Measurements from ENCODE around the gene HSD17B3. TPM values are rescaled to one million over a fixed set of nuclear protein-coding genes. Genes with fewer than 3 reads are reported as not detected.

HSD17B3 gene
- total RNA-seq, 2 experiments from 2014 or later: 0.42 to 0.80 TPM

DNA sequence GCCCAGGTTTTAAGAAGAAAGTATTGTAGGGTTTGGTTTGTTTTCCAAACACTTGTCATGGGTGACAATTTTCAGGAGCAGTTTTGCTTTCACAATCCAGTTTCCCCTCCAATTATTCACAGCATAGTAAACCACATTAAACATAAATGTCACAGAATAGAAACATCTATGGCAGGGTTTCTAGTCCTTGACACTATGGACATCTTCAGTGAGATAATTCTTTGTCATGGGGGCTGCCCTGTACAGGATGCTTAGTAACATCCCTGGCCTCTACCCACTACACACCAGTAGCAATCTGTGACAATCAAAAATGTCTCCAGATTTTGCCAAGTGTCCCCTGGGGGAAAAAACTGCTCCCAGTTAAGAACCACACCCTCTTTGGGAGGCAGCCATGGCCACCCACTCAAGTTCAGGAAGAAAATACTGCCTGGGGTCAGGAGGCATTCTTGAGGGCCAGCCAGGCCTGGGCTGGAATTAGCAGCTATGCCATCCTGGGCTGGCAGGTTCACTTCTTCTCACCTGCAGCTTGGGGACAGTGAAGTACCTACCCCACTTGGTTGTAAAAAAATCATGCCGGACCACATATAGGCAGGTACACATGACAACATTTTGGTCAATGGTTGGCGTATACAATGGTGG, 116.3 kb downstream of the HSD17B3 start:
- Mint-ChIP-seq H3K4me3 (no peak overlapping the region), H3K36me3 (ENCODE audit: low read depth) (no peaks in the 10 kb centered on the region), H3K4me1 (ENCODE audit: low read depth) (no peaks in the 10 kb centered on the region), H3K27me3 (peaks cover 59% of the 10 kb centered on the region), H3K27ac (no peak overlapping the region), H3K9me3 (peaks cover 2% of the 10 kb centered on the region)
- intact Hi-C loops (cut with DNase I, micrococcal nuclease): no loop called here
- H3K4me3 ChIP-seq (ENCODE audit: low read length): no peak overlapping the region
- DNase-seq: no peak
- no peaks in the 10 kb centered on the region for H3K36me3 ChIP-seq (ENCODE audit: insufficient read depth, low read length)
- no peak for ATAC-seq (ENCODE audit: poor library complexity)
- TF ChIP-seq, protein P1, sequence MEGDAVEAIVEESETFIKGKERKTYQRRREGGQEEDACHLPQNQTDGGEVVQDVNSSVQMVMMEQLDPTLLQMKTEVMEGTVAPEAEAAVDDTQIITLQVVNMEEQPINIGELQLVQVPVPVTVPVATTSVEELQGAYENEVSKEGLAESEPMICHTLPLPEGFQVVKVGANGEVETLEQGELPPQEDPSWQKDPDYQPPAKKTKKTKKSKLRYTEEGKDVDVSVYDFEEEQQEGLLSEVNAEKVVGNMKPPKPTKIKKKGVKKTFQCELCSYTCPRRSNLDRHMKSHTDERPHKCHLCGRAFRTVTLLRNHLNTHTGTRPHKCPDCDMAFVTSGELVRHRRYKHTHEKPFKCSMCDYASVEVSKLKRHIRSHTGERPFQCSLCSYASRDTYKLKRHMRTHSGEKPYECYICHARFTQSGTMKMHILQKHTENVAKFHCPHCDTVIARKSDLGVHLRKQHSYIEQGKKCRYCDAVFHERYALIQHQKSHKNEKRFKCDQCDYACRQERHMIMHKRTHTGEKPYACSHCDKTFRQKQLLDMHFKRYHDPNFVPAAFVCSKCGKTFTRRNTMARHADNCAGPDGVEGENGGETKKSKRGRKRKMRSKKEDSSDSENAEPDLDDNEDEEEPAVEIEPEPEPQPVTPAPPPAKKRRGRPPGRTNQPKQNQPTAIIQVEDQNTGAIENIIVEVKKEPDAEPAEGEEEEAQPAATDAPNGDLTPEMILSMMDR (IDR thresholded peaks at IDR 0.05): no peak
- H3K9me3 ChIP-seq (ENCODE audit: control insufficient read depth in 1 of 2, insufficient read depth in 1 of 2, low read length in 2 of 2): peaks cover 0 to 8% of the 10 kb centered on the region in 2 experiments
- ChIA-PET CTCF (no interaction called here), POLR2A (no interaction called here)
- H3K4me1 ChIP-seq (ENCODE audit: insufficient read depth, low read length): no peaks in the 10 kb centered on the region
- H3K27ac ChIP-seq (ENCODE audit: low read depth in 1 of 2, low read length in 2 of 2): no peak overlapping the region
- peaks cover 3 to 5% of the 10 kb centered on the region in 2 experiments for H3K27me3 ChIP-seq (ENCODE audit: control insufficient read depth in 1 of 2, insufficient read depth in 2 of 2, low read length in 2 of 2)

Other genes starting within 250 kb of the HSD17B3 start
- gene SLC35D2, start 81.5 kb upstream of the HSD17B3 start, total RNA-seq: 10 to 100 TPM; 13.2 to 14.7 TPM
- 1 to 10 TPM; 6.5 to 6.7 TPM for gene ZNF367, start 116.2 kb upstream of the HSD17B3 start, total RNA-seq
- 10 to 100 TPM; 29.7 to 31.7 TPM for gene HABP4, start 148.0 kb upstream of the HSD17B3 start, total RNA-seq